A549 treated with GW870086 at 1 μM for 4 hours (cell line): Measurements from ENCODE around the gene TRIM65. TPM values are rescaled to one million over a fixed set of nuclear protein-coding genes. Genes with fewer than 3 reads are reported as not detected.

Experiments
- total RNA-seq: library from RNA; stranded (reverse); fragments of 200-300 nt; extraction: Qiagen RNA extraction; gene quantifications from 5 replicates; pipeline ENCODE4 v1.2.3, GENCODE V29; 2022; ENCODE audit warnings: low read depth

The TRIM65 gene, protein sequence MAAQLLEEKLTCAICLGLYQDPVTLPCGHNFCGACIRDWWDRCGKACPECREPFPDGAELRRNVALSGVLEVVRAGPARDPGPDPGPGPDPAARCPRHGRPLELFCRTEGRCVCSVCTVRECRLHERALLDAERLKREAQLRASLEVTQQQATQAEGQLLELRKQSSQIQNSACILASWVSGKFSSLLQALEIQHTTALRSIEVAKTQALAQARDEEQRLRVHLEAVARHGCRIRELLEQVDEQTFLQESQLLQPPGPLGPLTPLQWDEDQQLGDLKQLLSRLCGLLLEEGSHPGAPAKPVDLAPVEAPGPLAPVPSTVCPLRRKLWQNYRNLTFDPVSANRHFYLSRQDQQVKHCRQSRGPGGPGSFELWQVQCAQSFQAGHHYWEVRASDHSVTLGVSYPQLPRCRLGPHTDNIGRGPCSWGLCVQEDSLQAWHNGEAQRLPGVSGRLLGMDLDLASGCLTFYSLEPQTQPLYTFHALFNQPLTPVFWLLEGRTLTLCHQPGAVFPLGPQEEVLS
- 26.4 to 39.7 TPM (median 36.3 TPM) in 5 replicates for total RNA-seq

DNA sequence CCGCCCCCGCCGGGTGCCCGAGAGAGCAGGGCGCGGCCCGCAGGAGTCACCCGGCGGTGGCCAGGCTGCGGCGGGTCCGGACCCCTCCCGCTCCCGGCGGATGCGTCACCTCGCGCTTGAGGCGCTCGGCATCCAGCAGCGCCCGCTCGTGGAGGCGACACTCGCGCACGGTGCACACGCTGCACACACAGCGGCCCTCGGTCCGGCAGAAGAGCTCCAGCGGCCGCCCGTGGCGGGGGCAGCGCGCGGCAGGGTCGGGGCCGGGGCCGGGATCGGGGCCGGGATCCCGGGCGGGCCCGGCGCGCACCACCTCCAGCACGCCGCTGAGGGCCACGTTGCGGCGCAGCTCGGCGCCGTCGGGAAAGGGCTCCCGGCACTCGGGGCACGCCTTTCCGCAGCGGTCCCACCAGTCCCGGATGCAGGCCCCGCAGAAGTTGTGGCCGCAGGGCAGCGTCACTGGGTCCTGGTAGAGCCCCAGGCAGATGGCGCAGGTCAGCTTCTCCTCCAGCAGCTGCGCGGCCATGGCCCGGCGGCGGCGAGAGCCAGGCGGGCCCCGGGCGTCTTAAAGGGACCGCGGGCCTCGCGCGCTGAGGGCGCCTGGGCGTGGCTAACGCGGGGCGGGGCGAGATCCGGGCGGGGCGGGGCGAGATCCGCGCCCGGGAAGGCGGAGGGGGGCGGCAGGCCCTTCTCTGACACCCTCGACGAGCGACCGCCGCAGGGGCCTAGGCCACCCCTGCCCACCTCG lies at the start of gene TRIM65:
Gene TRIM65, minus strand, starts transcription at position 537 of the 745 bp plus-strand sequence. Its CDS starts 14 bp downstream, at position 523.

DNA sequence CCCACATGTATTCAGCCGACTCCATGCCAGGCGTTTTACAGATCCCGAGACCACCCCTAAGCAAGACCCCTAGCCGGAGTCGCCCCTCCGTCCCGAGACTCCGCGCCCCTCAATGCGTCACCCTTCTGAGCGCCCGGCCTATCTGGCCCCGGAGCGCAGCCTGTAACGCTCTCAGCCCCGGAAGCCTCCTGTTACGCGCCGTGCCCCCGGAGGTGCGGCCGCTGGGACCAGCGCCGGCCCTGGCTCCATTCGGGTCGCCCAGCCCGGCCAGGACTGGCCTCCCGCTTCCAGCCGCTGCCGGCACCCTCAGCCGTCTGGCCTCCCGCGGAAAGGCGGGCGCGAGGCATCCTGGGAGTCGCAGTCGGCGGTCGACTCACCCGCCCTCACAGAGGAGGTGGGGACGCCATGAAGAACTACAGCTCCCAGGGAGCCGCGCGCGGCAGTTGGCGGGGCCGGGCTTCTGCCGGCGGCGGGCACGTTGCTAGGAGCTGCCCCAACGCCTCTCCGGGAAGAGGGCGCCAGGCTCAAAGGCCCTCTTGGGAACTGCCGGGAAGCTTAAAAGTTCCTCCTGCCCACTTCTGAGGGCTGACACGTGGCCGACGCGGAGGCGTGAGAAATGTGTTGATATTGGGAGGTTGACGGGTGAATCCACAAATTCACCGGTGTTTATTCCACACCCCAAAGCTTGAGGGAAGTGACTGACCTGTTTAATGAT lies 44.1 kb upstream of the TRIM65 start, which contains the start of gene FBF1:
Gene FBF1, minus strand, starts transcription at position 316 of the 715 bp plus-strand sequence. CDS start 2,893 bp downstream, outside the sequence.

DNA sequence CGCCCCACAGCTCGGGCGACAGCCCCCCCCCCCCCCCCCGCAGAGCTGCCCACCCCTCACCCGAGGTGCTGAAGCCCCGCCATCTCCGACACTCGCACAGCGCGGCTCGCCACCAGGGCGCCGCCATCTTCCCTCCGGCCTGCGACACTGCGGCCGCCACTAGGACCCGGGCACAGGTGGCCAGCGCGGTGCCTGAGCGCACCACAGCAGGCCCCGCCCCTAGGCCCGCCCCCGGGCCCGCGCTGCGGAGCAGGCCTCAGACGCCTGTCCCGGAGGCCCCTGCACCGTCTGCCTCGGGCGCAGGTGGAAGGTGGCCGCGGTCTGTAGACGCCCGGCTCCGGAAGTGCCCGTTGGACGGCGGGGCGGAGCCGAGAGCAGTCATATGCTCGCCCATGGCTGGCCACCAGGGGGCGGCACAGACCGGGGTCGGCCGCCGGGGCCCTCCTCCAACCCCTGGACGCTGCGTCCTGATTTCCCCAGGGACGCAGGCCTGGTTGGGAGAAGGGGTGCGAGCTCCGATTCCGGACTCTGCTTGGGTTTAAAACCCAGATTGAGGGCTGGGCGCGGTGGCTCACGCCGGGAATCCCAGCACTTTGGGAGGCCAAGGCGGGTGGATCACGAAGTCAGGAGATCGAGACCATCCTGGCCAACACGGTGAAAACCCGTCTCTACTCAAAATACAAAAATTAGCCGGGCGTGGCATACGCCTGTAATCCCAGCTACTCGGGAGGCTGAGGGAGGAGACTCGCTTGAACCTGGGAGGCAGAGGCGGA lies 8.2 kb upstream of the TRIM65 start, which contains the start of gene MRPL38:
Gene MRPL38, minus strand, starts transcription at position 136 of the 773 bp plus-strand sequence. Its CDS starts 9 bp downstream, at position 127.

GRCh38 chr17:75878174-75878998 lies 18.4 kb downstream of the TRIM65 start, which contains the start of gene TRIM47:
Gene TRIM47 (minus strand): TSS chr17:75878581. CDS start chr17:75878548, 33 bp downstream.

GRCh38 chr17:75855310-75856061 lies 41.3 kb downstream of the TRIM65 start, which contains the start of gene WBP2:
Gene WBP2 (minus strand): TSS chr17:75855335. CDS start chr17:75855297, 38 bp downstream.

GRCh38 chr17:75843577-75844529 lies 52.9 kb downstream of the TRIM65 start, which contains the start of gene UNC13D:
Gene UNC13D (minus strand): TSS chr17:75844404. CDS start chr17:75844337, 67 bp downstream.

Other genes starting within 250 kb of the TRIM65 start
- gene RECQL5, start 229.8 kb downstream of the TRIM65 start, total RNA-seq: 21.9 to 29.3 TPM (median 29.2 TPM) in 5 replicates
- gene SAP30BP, start 229.6 kb downstream of the TRIM65 start, total RNA-seq: 113 to 128 TPM (median 120 TPM) in 5 replicates
- 74.8 to 94.7 TPM (median 80.4 TPM) in 5 replicates for gene ITGB4, start 175.5 kb downstream of the TRIM65 start, total RNA-seq
- gene GALK1, start 131.8 kb downstream of the TRIM65 start, total RNA-seq: 56.7 to 84.6 TPM (median 80.2 TPM) in 5 replicates
- 25.8 to 33.0 TPM (median 30.3 TPM) in 5 replicates for gene UNK, start 112.1 kb downstream of the TRIM65 start, total RNA-seq
- gene UNC13D, start 52.5 kb downstream of the TRIM65 start, total RNA-seq: 3.3 to 7.1 TPM (median 6.1 TPM) in 5 replicates
- 83.3 to 93.3 TPM (median 89.9 TPM) in 5 replicates for gene WBP2, start 41.6 kb downstream of the TRIM65 start, total RNA-seq
- gene TRIM47, start 18.4 kb downstream of the TRIM65 start, total RNA-seq: 126 to 197 TPM (median 175 TPM) in 5 replicates
- gene MRPL38, start 7.9 kb upstream of the TRIM65 start, total RNA-seq: 88.0 to 126 TPM (median 118 TPM) in 5 replicates
- 5.6 to 8.5 TPM (median 7.9 TPM) in 5 replicates for gene FBF1, start 44.1 kb upstream of the TRIM65 start, total RNA-seq
- gene ACOX1, start 82.2 kb upstream of the TRIM65 start, total RNA-seq: 13.0 to 19.0 TPM (median 16.8 TPM) in 5 replicates
- gene TEN1, start 82.3 kb upstream of the TRIM65 start, total RNA-seq: 21.9 to 28.6 TPM (median 25.3 TPM) in 5 replicates
- gene CDK3, start 103.9 kb upstream of the TRIM65 start, total RNA-seq: 3.9 to 5.6 TPM (median 4.8 TPM) in 5 replicates
- 15.6 to 19.5 TPM (median 17.9 TPM) in 5 replicates for gene EVPL, start 130.4 kb upstream of the TRIM65 start, total RNA-seq
- gene SRP68, start 175.6 kb upstream of the TRIM65 start, total RNA-seq: 74.9 to 86.3 TPM (median 82.9 TPM) in 5 replicates
- gene GALR2, start 177.8 kb upstream of the TRIM65 start, total RNA-seq: 0.47 to 1.9 TPM (median 1.6 TPM) in 5 replicates
- gene ZACN, start 182.2 kb upstream of the TRIM65 start, total RNA-seq: 0.18 to 0.50 TPM (median 0.40 TPM) in 5 replicates
- gene EXOC7, start 206.8 kb upstream of the TRIM65 start, total RNA-seq: 52.4 to 73.1 TPM (median 62.5 TPM) in 5 replicates
- gene FOXJ1, start 244.3 kb upstream of the TRIM65 start, total RNA-seq: 0.34 to 0.76 TPM (median 0.55 TPM) in 5 replicates